GM21515 (cell line): ENCODE measurements around the gene AMZ2.
A peak's percentile ranks its signal among the peaks of the same experiment; 100 is the strongest.
"Not testable (repeated sequence)": the region's sequence is repeated elsewhere in the genome, so short reads cannot be mapped to it uniquely, and the experiment has no call there.

Source experiments
- ATAC-seq: cut with Tn5 transposase; IDR thresholded peaks from one replicate; pipeline ENCODE4 v1.9.1; 2021; ENCODE audit not compliant: unreplicated experiment

The AMZ2 gene

GRCh38 chr17:68248199-68248825 is 469 bp downstream of the AMZ2 start:
- ATAC-seq = peak; percentile 18

- ATAC-seq = no peak
Measured at GRCh38 chr17:68248891-68249290, 1.0 kb downstream of the AMZ2 start.

GRCh38 chr17:68249354-68249765 is 1.5 kb downstream of the AMZ2 start:
- ATAC-seq = no peak

DNA sequence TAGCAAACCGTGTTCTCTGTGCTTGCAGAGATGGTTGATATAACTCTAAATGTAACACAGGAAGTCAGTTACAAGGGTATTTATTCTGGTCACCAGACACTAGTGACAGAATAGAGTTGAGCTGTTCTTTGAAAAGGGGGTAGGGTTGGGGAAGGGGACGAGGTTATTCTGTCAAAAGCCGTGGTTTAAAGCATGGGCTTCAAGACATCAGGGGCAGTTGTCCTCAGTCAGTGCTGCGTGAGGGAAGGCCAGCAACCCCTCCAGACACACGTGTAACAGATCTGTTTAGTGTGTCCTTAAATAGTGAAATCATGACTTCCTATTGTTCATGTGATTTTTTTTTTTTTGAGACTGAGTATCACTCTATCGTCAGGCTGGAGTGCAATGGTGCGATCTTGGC is 5.6 kb downstream of the AMZ2 start:
- ATAC-seq = not testable (repeated sequence)

- ATAC-seq = no peak
Measured at GRCh38 chr17:68255151-68255550, 7.3 kb downstream of the AMZ2 start.

GRCh38 chr17:68255731-68256538 is 8.1 kb downstream of the AMZ2 start:
- ATAC-seq = no peak

- not testable (repeated sequence) for ATAC-seq
Measured at GRCh38 chr17:68256701-68257100, 8.9 kb downstream of the AMZ2 start.

DNA sequence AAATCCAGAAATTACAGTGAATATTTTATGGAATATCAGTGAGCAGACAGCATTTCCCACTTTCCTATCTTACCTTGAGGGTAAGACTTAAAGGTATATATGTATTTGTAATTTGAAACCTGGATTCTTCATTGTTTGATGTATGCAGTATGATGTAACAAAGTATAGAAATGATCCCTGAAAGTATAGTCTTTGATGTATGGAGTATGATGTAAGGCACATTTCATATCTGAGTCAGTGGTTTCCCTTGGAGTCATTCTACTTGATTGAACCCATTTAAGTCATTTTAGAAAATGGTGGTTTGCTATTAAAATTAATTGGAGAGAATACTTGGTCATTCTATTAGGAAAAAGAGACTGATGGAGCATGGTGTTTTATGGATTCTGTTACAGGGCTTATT is 10.1 kb downstream of the AMZ2 start:
- no peak for ATAC-seq

GRCh38 chr17:68258890-68259647 is 11.2 kb downstream of the AMZ2 start:
- ATAC-seq = peak; percentile 93

DNA sequence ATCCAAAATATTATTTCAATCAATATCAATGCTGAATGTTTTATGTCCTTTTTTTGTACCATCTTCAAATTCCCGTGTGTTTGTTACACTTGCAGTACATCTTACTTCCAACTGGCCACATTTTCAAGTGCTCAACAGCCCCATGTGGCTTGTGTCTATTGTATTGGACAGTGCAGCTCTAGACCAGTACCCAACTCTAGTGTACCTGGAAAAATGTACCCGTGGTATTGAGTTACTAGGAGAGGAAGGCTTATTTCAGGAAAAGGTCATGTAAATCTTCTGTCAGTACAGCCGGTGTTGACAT is 11.8 kb downstream of the AMZ2 start:
- not testable (repeated sequence) for ATAC-seq

- no peak for ATAC-seq
Measured at GRCh38 chr17:68260051-68260762, 12.4 kb downstream of the AMZ2 start.

- ATAC-seq = not testable (repeated sequence)
Measured at GRCh38 chr17:68262467-68262866, 14.6 kb downstream of the AMZ2 start.

DNA sequence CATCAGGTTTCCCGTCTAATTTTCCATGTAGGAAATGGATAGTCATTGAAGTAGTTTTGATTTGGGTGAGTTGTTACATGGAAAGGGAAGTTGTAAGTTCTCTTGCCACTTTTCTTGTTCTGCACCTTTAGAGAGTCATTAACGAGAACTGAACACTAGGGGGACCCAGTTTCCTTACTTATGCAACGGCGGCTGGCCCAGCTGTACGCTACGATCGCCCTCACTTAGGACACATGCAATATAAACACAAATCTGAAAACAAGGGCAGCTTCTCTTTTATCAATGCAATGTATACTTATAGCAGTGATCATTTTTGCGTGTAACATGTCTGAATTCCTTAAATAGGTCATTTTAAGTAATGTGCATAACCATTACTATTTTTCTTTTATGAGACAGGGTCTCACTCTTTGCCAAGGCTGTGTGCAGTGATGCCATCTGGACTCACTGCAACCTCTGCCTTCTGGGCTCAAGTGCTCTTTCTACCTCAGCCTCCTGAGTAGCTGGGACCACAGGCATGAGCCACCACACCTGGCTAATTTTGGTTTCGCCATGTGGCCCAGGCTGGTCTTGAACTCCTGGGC is 15.3 kb downstream of the AMZ2 start:
- ATAC-seq = peak; percentile 43

DNA sequence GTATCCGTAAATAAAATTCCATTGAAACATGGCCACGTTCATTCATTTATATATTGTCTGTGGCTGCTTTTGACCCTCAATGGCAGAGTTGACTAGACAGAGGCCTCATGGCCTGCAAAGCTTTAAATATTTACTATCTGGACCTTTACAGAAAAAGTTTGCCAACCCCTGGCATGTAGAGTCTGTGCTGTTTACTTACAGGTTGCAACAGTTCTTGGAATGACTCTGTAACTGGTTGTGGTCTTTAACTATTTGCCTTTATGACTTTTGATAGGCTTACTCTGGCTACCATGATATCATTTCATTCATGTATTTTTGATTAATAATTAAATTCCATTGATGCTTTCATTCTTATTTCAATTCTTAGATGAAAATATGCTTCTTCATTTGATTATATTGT is 18.0 kb downstream of the AMZ2 start:
- not testable (repeated sequence) for ATAC-seq

GRCh38 chr17:68273722-68274121 is 25.9 kb downstream of the AMZ2 start:
- ATAC-seq = no peak

DNA sequence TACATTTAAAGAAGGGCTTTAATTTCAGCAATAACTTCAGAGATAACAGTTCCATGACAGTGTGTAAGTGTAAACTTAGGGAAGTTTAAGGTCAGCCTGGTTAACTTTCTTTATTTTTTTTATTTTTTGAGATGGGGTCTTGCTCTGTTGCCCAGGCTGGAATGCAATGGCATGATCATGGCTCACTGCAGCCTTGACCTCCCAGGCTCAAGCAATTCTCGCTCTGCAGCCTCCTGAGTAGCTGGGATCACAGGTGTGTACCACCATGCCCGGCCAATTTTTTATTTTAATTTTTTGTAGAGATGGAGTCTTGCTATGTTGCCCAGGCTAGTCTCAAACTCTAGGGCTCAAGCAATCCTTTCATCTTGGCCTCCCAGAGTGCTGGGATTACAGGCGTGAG is 28.5 kb downstream of the AMZ2 start:
- ATAC-seq = not testable (repeated sequence)

DNA sequence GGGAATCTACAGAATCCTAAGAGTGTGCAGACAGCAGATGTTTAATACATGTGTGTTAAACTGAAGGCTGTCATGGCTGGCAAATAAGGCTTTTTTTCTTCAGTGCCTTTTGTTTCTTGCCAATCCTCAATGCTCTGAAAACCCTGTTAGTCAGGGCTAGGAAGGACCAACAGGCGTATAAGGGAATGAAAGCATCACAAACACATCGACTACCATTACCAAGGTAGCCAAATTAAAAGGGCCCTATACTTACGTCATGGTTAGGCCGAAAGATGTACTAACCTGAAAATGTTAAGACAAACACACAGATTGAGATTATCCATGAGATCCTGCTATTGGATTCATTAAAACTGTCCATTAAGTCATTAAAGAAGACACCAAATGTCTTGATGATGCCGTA is 30.0 kb downstream of the AMZ2 start:
- ATAC-seq = no peak

GRCh38 chr17:68281965-68282364 is 34.1 kb downstream of the AMZ2 start:
- not testable (repeated sequence) for ATAC-seq

DNA sequence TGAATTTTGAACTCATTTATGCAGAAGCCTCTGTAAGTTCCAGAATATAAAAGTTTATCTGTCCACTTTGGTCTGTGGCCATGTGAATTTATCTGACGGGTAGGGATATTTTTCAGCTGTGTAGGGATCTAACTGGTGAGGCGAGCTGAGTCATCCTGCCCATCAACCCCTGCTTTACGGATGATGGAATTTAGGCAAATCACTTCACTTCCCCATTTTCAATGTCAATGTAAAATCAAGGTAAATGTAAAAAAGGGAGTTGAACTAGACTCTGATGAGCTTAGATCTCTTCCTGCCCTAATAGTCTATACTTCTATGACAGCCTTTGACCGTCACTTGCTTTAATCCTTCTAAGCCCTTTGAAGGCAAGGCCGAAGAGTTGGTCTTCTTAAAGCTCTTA is 40.5 kb downstream of the AMZ2 start:
- ATAC-seq = no peak

- no peak for ATAC-seq
Measured at GRCh38 chr17:68288804-68289203, 41.0 kb downstream of the AMZ2 start.

- no peak for ATAC-seq
Measured at GRCh38 chr17:68289473-68289872, 41.6 kb downstream of the AMZ2 start.
